HEK293 (cell line): ENCODE measurements around the gene PGPEP1.

Experiments
- BCL11A ChIP-seq: fragments of 450-650 bp; formaldehyde crosslinking; IDR thresholded peaks from 2 replicates; pipeline ENCODE4 v1.5.1; 2016; ENCODE audit warnings: low read depth, missing biosample characterization, missing genetic modification characterization
- CTCF ChIP-seq: fragments of 450-650 bp; formaldehyde crosslinking; IDR thresholded peaks from 2 replicates; pipeline ENCODE4 v1.5.1; 2016; ENCODE audit warnings: missing biosample characterization, missing genetic modification characterization
- HIC1 ChIP-seq: fragments of 450-650 bp; formaldehyde crosslinking; IDR thresholded peaks from 2 replicates; pipeline ENCODE4 v1.5.1; 2016; ENCODE audit warnings: missing biosample characterization, missing genetic modification characterization
- KLF8 ChIP-seq: fragments of 450-650 bp; formaldehyde crosslinking; IDR thresholded peaks from 2 replicates; pipeline ENCODE4 v1.5.1; 2016; ENCODE audit warnings: missing biosample characterization, missing genetic modification characterization
- KLF9 ChIP-seq: fragments of 450-650 bp; formaldehyde crosslinking; IDR thresholded peaks from 2 replicates; pipeline ENCODE4 v1.5.1; 2016; ENCODE audit warnings: missing biosample characterization, missing genetic modification characterization, low read depth
- OVOL3 ChIP-seq: fragments of 450-650 bp; formaldehyde crosslinking; IDR thresholded peaks from 2 replicates; pipeline ENCODE4 v1.5.1; 2016; ENCODE audit warnings: missing biosample characterization, missing genetic modification characterization
- SCRT1 ChIP-seq: fragments of 450-650 bp; formaldehyde crosslinking; IDR thresholded peaks from 2 replicates; pipeline ENCODE4 v1.5.1; 2016; ENCODE audit warnings: missing biosample characterization, missing genetic modification characterization, borderline replicate concordance
- SCRT2 ChIP-seq: fragments of 450-650 bp; formaldehyde crosslinking; IDR thresholded peaks from 2 replicates; pipeline ENCODE4 v1.5.1; 2016; ENCODE audit warnings: missing biosample characterization, missing genetic modification characterization
- SP2 ChIP-seq: fragments of 450-650 bp; formaldehyde crosslinking; IDR thresholded peaks from 2 replicates; pipeline ENCODE4 v1.5.1; 2016; ENCODE audit warnings: missing biosample characterization, missing genetic modification characterization
- ZBTB21 ChIP-seq: fragments of 450-650 bp; formaldehyde crosslinking; IDR thresholded peaks from 2 replicates; pipeline ENCODE4 v1.5.1; 2017; ENCODE audit warnings: missing biosample characterization, missing genetic modification characterization
- ZFP37 ChIP-seq: fragments of 450-650 bp; formaldehyde crosslinking; IDR thresholded peaks from 2 replicates; pipeline ENCODE4 v1.5.1; 2016; ENCODE audit warnings: missing biosample characterization, missing genetic modification characterization
- ZIC2 ChIP-seq: fragments of 450-650 bp; formaldehyde crosslinking; IDR thresholded peaks from 2 replicates; pipeline ENCODE4 v1.5.1; 2016; ENCODE audit warnings: missing biosample characterization, missing genetic modification characterization
- ZNF132 ChIP-seq: fragments of 450-650 bp; formaldehyde crosslinking; IDR thresholded peaks from 2 replicates; pipeline ENCODE4 v1.5.1; 2017; ENCODE audit warnings: missing biosample characterization, missing genetic modification characterization, borderline replicate concordance
- ZNF133 ChIP-seq: fragments of 450-650 bp; formaldehyde crosslinking; IDR thresholded peaks from 2 replicates; pipeline ENCODE4 v1.5.1; 2016; ENCODE audit warnings: missing biosample characterization, missing genetic modification characterization
- ZNF157 ChIP-seq: fragments of 450-650 bp; formaldehyde crosslinking; IDR thresholded peaks from 2 replicates; pipeline ENCODE4 v1.5.1; 2016; ENCODE audit warnings: missing biosample characterization, missing genetic modification characterization
- ZNF2 ChIP-seq: fragments of 450-650 bp; formaldehyde crosslinking; IDR thresholded peaks from 2 replicates; pipeline ENCODE4 v1.5.1; 2016; ENCODE audit warnings: missing biosample characterization, missing genetic modification characterization
- ZNF239 ChIP-seq: fragments of 450-650 bp; formaldehyde crosslinking; IDR thresholded peaks from 2 replicates; pipeline ENCODE4 v1.5.1; 2016; ENCODE audit warnings: missing biosample characterization, missing genetic modification characterization
- ZNF26 ChIP-seq: fragments of 450-650 bp; formaldehyde crosslinking; IDR thresholded peaks from 2 replicates; pipeline ENCODE4 v1.5.1; 2016; ENCODE audit warnings: missing biosample characterization, missing genetic modification characterization
- ZNF266 ChIP-seq: fragments of 450-650 bp; formaldehyde crosslinking; IDR thresholded peaks from 2 replicates; pipeline ENCODE4 v1.5.1; 2016; ENCODE audit warnings: missing biosample characterization, missing genetic modification characterization, low read depth
- ZNF324 ChIP-seq: fragments of 450-650 bp; formaldehyde crosslinking; IDR thresholded peaks from 2 replicates; pipeline ENCODE4 v1.5.1; 2016; ENCODE audit warnings: missing biosample characterization, missing genetic modification characterization
- ZNF37A ChIP-seq: fragments of 450-650 bp; IDR thresholded peaks from 2 replicates; pipeline ENCODE4 v1.5.1; 2018; ENCODE audit warnings: missing biosample characterization, missing genetic modification characterization
- ZNF404 ChIP-seq: fragments of 450-650 bp; formaldehyde crosslinking; IDR thresholded peaks from 2 replicates; pipeline ENCODE4 v1.5.1; 2017; ENCODE audit warnings: missing biosample characterization, missing genetic modification characterization
- ZNF416 ChIP-seq: fragments of 450-650 bp; formaldehyde crosslinking; IDR thresholded peaks from 2 replicates; pipeline ENCODE4 v1.5.1; 2016; ENCODE audit warnings: missing biosample characterization, missing genetic modification characterization
- ZNF473 ChIP-seq: fragments of 450-650 bp; formaldehyde crosslinking; IDR thresholded peaks from 2 replicates; pipeline ENCODE4 v1.5.1; 2017; ENCODE audit warnings: missing biosample characterization, missing genetic modification characterization
- ZNF510 ChIP-seq: fragments of 450-650 bp; formaldehyde crosslinking; IDR thresholded peaks from 2 replicates; pipeline ENCODE4 v1.5.1; 2018; ENCODE audit warnings: mild to moderate bottlenecking, missing genetic modification characterization, missing biosample characterization; ENCODE audit not compliant: insufficient replicate concordance
- ZNF521 ChIP-seq: fragments of 450-650 bp; formaldehyde crosslinking; IDR thresholded peaks from 2 replicates; pipeline ENCODE4 v1.5.1; 2017; ENCODE audit warnings: missing biosample characterization, mild to moderate bottlenecking, missing genetic modification characterization
- ZNF548 ChIP-seq: fragments of 450-650 bp; formaldehyde crosslinking; IDR thresholded peaks from 2 replicates; pipeline ENCODE4 v1.5.1; 2016; ENCODE audit warnings: missing biosample characterization, missing genetic modification characterization
- ZNF558 ChIP-seq: fragments of 450-650 bp; formaldehyde crosslinking; IDR thresholded peaks from 2 replicates; pipeline ENCODE4 v1.5.1; 2016; ENCODE audit warnings: missing biosample characterization, missing genetic modification characterization
- ZNF561 ChIP-seq: fragments of 450-650 bp; IDR thresholded peaks from 2 replicates; pipeline ENCODE4 v1.5.1; 2018; ENCODE audit warnings: missing biosample characterization, missing genetic modification characterization, borderline replicate concordance
- ZNF571 ChIP-seq: fragments of 450-650 bp; formaldehyde crosslinking; IDR thresholded peaks from 2 replicates; pipeline ENCODE4 v1.5.0; 2017; ENCODE audit warnings: missing biosample characterization, missing genetic modification characterization
- ZNF596 ChIP-seq: fragments of 450-650 bp; IDR thresholded peaks from 2 replicates; pipeline ENCODE4 v1.5.0; 2018; ENCODE audit warnings: missing biosample characterization, mild to moderate bottlenecking, missing genetic modification characterization, moderate library complexity
- ZNF623 ChIP-seq: fragments of 450-650 bp; formaldehyde crosslinking; IDR thresholded peaks from 2 replicates; pipeline ENCODE4 v1.5.1; 2016; ENCODE audit warnings: missing biosample characterization, missing genetic modification characterization
- ZNF629 ChIP-seq: fragments of 450-650 bp; formaldehyde crosslinking; IDR thresholded peaks from 2 replicates; pipeline ENCODE4 v1.5.1; 2017; ENCODE audit warnings: missing biosample characterization, missing genetic modification characterization
- ZSCAN5A ChIP-seq: fragments of 450-650 bp; formaldehyde crosslinking; IDR thresholded peaks from 2 replicates; pipeline ENCODE4 v1.5.1; 2016; ENCODE audit warnings: missing biosample characterization, missing genetic modification characterization

PGPEP1 gene

GRCh38 chr19:18379803-18380747 lies 39.7 kb downstream of the PGPEP1 start (continued):
- TF ChIP-seq ZSCAN5A (tag by site-specific recombination) (no peak), HIC1 (tag by site-specific recombination) (peak; percentile 71), ZNF596 (tag by site-specific recombination) (no peak), OVOL3 (tag by site-specific recombination) (no peak), ZFP37 (no peak), ZNF561 (tag by site-specific recombination) (no peak), ZNF416 (tag by site-specific recombination) (no peak), KLF8 (tag by site-specific recombination) (peak; percentile 67; the same call in 1 of the 2 replicates), SP2 (tag by site-specific recombination) (peak; percentile 58), ZNF37A (no peak), SCRT2 (tag by site-specific recombination) (peak; percentile 83), ZNF629 (tag by site-specific recombination) (peak; percentile 98), SCRT1 (tag by site-specific recombination) (no peak), ZBTB21 (tag by site-specific recombination) (peak; percentile 97), ZNF510 (tag by site-specific recombination) (no peak), CTCF (tag by site-specific recombination) (no peak), ZIC2 (tag by site-specific recombination) (peak; percentile 61), ZNF571 (tag by site-specific recombination) (no peak), ZNF26 (tag by site-specific recombination) (no peak), KLF9 (tag by site-specific recombination) (no peak), ZNF548 (tag by site-specific recombination) (no peak), ZNF404 (no peak), ZNF324 (tag by site-specific recombination) (no peak; the same call in 1 of the 2 replicates), ZNF558 (tag by site-specific recombination) (no peak), ZNF266 (tag by site-specific recombination) (no peak), ZNF521 (tag by site-specific recombination) (no peak), ZNF239 (tag by site-specific recombination) (no peak), ZNF2 (tag by site-specific recombination) (no peak), ZNF623 (tag by site-specific recombination) (no peak), ZNF133 (tag by site-specific recombination) (no peak), ZNF157 (tag by site-specific recombination) (no peak), ZNF132 (tag by site-specific recombination) (no peak), BCL11A (tag by site-specific recombination) (no peak), ZNF473 (tag by site-specific recombination) (no peak)
